ENCODE measurements around the gene SF3B2. TPM values are rescaled to one million over a fixed set of nuclear protein-coding genes. Genes with fewer than 3 reads are reported as not detected.
A peak's percentile ranks its signal among the peaks of the same experiment; 100 is the strongest.

SF3B2 gene
- total RNA-seq, 5 donors from 2014 or later (not counting 1 experiment from before 2014, with no cell fraction given), result 189 to 264 (median 224) TPM

DNA sequence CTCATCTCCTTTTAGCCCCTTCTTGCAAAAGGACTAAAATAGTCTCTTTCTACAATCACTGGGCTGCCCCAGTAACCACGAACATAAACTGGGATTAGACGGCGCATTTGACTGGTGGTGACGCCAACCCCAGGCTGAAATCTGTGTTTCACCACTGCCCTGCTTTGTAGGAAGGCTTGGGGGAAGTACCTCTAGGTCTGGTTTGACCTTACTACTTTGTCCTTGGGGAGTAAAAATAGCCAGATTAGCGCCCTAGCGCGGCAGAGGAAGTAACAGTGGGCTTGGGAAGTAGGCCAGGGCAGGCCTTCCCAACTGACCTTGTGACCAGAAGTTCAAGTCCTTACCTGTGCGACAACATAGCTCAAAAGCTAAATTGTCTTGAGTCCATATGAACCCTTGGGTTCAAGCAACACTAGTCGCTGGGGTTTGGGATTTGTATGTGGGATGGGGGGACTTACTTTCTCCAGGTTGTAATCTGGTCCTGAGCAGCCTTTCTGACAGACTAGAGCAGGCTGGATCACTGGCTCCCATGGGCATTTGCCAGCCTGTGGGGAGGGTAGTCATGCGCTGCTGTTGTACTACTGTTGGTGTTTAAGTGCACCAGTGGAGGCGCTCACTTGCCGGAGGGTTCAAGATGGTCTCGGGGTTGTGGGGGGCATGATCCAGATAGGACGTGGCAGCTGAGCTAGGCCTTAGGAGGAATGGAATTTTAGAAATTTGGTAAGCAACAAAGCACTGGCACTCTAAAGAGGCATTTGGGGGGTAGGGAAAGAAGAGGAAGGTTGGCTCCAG is 17.0 kb downstream of the SF3B2 start:
- peak overlapping the region; percentile 20 to 37 for H3K4me3 ChIP-seq (ENCODE audit: control insufficient read depth in 1 of 2, extremely low read depth in 1 of 2, low read length in 1 of 2)
- Mint-ChIP-seq H3K27ac (peak overlapping the region; percentile 94 to 97), H3K36me3 (peaks cover 55% of the 10 kb centered on the region), H3K27me3 (no peaks in the 10 kb centered on the region), H3K4me3 (peak overlapping the region; percentile 85 to 87 (median 86)), H3K9me3 (peaks cover 0 to 2% (median 0%) of the 10 kb centered on the region in 3 donors), H3K4me1 (peaks cover 54 to 74% (median 71%) of the 10 kb centered on the region in 3 donors)
- H3K36me3 ChIP-seq (ENCODE audit: control insufficient read depth in 2 of 2, extremely low read depth in 1 of 2, insufficient read depth in 1 of 2, low read length in 1 of 2), result peaks cover 5 to 50% of the 10 kb centered on the region in 2 donors
- H3K9me3 ChIP-seq, result no peaks in the 10 kb centered on the region
- peak in 17 of 35 experiments; percentile 13 to 52 (median 36) for DNase-seq
- CTCF ChIA-PET, result interaction anchor here (0.6 to 4.9 kb wide), 21 partner anchors 11 to 1751 kb away, joined by 3 to 36 read pairs (median 4); partner anchors contain the start of gene SF3B2 (in 1 of the 2)
- 49% methylated on average over 10 of the region's 14 CpGs for WGBS (ENCODE audit: insufficient coverage)
- POLR2A ChIA-PET, result interaction anchor here (0.6 to 1.2 kb wide), 3 partner anchors 12 to 66 kb away, joined by 3 to 4 read pairs (median 3); no protein-coding TSS in a partner anchor
- no peaks in the 10 kb centered on the region for H3K27me3 ChIP-seq (replicated peaks in 1 of 2; ENCODE audit: control insufficient read depth in 2 of 2, extremely low read depth in 1 of 2, insufficient read depth in 2 of 2, low read length in 1 of 2)
- peak overlapping the region; percentile 81 for H3K27ac ChIP-seq (ENCODE audit: low read length)
- H3K4me1 ChIP-seq (ENCODE audit: control insufficient read depth in 1 of 2, extremely low read depth in 1 of 2, insufficient read depth in 2 of 2, low read length in 2 of 2), result peaks cover 22 to 40% of the 10 kb centered on the region in 2 experiments
- ATAC-seq (replicated peaks in 1 of 4), result peak; percentile 1 to 22 (median 4)

GRCh38 chr11:66069715-66070603 is 17.8 kb downstream of the SF3B2 start, which contains the start of gene PACS1:
PACS1 (plus strand) TSS chr11:66070272; CDS start chr11:66070487, 215 bp downstream.
- peak within 1 kb of the TSS; percentile 93 to 98 (median 97) for H3K4me3 Mint-ChIP-seq
- no peaks in the 10 kb centered on the region for H3K27me3 Mint-ChIP-seq
- peaks cover 0 to 2% (median 0%) of the 10 kb centered on the region in 3 donors for H3K9me3 Mint-ChIP-seq
- Histone ChIP-seq H3K36me3 (ENCODE audit: control insufficient read depth in 2 of 2, extremely low read depth in 1 of 2, insufficient read depth in 1 of 2, low read length in 1 of 2) (peaks cover 5 to 49% of the 10 kb centered on the region in 2 donors), H3K4me1 (ENCODE audit: control insufficient read depth in 1 of 2, extremely low read depth in 1 of 2, insufficient read depth in 2 of 2, low read length in 2 of 2) (peaks cover 24 to 42% of the 10 kb centered on the region in 2 experiments), H3K9me3 (no peaks in the 10 kb centered on the region), H3K4me3 (ENCODE audit: control insufficient read depth in 1 of 2, extremely low read depth in 1 of 2, low read length in 1 of 2) (peak within 1 kb of the TSS; percentile 81 to 91), H3K27me3 (replicated peaks in 1 of 2; ENCODE audit: control insufficient read depth in 2 of 2, extremely low read depth in 1 of 2, insufficient read depth in 2 of 2, low read length in 1 of 2) (no peaks in the 10 kb centered on the region), H3K27ac (ENCODE audit: low read length) (peak within 1 kb of the TSS; percentile 81)
- DNase-seq, result peak; percentile 47 to 90 (median 67)
- peak; percentile 71 to 78 (median 74) for ATAC-seq (replicated peaks in 1 of 4)
- peak within 1 kb of the TSS; percentile 97 for H3K27ac Mint-ChIP-seq
- peaks cover 52% of the 10 kb centered on the region for H3K36me3 Mint-ChIP-seq
- WGBS (ENCODE audit: insufficient coverage), result under 1% methylated on average over 120 of the region's 120 CpGs
- ChIA-PET POLR2A (interaction anchor here (0.6 kb wide), 2 partner anchors 11 to 12 kb away, joined by 3 read pairs; no protein-coding TSS in a partner anchor), CTCF (interaction anchor here (0.6 to 4.9 kb wide), 13 partner anchors 9 to 1752 kb away, joined by 3 to 36 read pairs (median 5); no protein-coding TSS in a partner anchor)
- H3K4me1 Mint-ChIP-seq, result peaks cover 59 to 75% (median 74%) of the 10 kb centered on the region in 3 donors

GRCh38 chr11:66070604-66071380 is 18.6 kb downstream of the SF3B2 start:
- WGBS (ENCODE audit: insufficient coverage), result 1% methylated on average over 43 of the region's 60 CpGs
- H3K9me3 Mint-ChIP-seq, result no peaks in the 10 kb centered on the region
- peak overlapping the region; percentile 91 to 97 for H3K27ac Mint-ChIP-seq
- H3K36me3 Mint-ChIP-seq, result peaks cover 46% of the 10 kb centered on the region
- H3K27ac ChIP-seq (ENCODE audit: low read length), result peak overlapping the region; percentile 42
- DNase-seq (peak in 9 of 35 experiments; percentile 10 to 44 (median 25)), ATAC-seq (replicated peaks in 1 of 4) (peak; percentile 4 to 25 (median 14))
- peaks cover 63 to 79% (median 76%) of the 10 kb centered on the region in 3 donors for H3K4me1 Mint-ChIP-seq
- no peaks in the 10 kb centered on the region for H3K9me3 ChIP-seq
- ChIA-PET CTCF (interaction anchor here (1.0 to 4.9 kb wide), 5 partner anchors 8 to 45 kb away, joined by 3 to 36 read pairs (median 5); no protein-coding TSS in a partner anchor), POLR2A (interaction anchor here in 1 of 2 donors (0.8 kb wide), 1 partner anchor 11 kb away, joined by 3 read pairs; no protein-coding TSS in a partner anchor)
- peaks cover 24 to 45% of the 10 kb centered on the region in 2 experiments for H3K4me1 ChIP-seq (ENCODE audit: control insufficient read depth in 1 of 2, extremely low read depth in 1 of 2, insufficient read depth in 2 of 2, low read length in 2 of 2)
- H3K36me3 ChIP-seq (ENCODE audit: control insufficient read depth in 2 of 2, extremely low read depth in 1 of 2, insufficient read depth in 1 of 2, low read length in 1 of 2), result peaks cover 8 to 48% of the 10 kb centered on the region in 2 donors
- H3K4me3 ChIP-seq (ENCODE audit: control insufficient read depth in 1 of 2, extremely low read depth in 1 of 2, low read length in 1 of 2), result peak overlapping the region; percentile 81 to 91
- H3K4me3 Mint-ChIP-seq, result peak overlapping the region; percentile 93 to 98 (median 97)
- H3K27me3 ChIP-seq (replicated peaks in 1 of 2; ENCODE audit: control insufficient read depth in 2 of 2, extremely low read depth in 1 of 2, insufficient read depth in 2 of 2, low read length in 1 of 2), result no peaks in the 10 kb centered on the region
- H3K27me3 Mint-ChIP-seq, result no peaks in the 10 kb centered on the region

DNA sequence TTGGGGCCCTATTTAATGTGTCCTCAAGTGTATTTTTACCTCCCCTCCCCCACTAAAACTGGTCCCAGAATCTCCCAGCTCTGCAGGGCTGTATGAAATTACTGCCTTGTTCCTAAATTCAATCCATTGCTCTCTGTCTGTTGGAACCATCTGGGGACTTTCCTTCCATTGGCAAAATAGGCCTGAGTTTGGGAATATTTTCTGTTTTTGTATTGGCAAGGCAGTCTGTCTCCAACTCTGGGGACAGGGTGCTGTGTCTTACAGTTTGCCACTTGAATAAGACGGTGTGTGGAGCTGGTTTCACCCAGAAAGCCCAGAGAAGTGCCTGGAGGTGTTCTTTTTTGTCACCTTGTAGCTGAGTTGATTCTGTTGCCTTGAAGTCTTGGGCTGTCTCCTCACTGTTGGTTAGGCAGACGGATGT is 19.2 kb downstream of the SF3B2 start:
- Histone ChIP-seq H3K27me3 (replicated peaks in 1 of 2; ENCODE audit: control insufficient read depth in 2 of 2, extremely low read depth in 1 of 2, insufficient read depth in 2 of 2, low read length in 1 of 2) (no peaks in the 10 kb centered on the region), H3K4me1 (ENCODE audit: control insufficient read depth in 1 of 2, extremely low read depth in 1 of 2, insufficient read depth in 2 of 2, low read length in 2 of 2) (peaks cover 24 to 48% of the 10 kb centered on the region in 2 experiments), H3K4me3 (ENCODE audit: control insufficient read depth in 1 of 2, extremely low read depth in 1 of 2, low read length in 1 of 2) (peak overlapping the region; percentile 81 to 91), H3K9me3 (no peaks in the 10 kb centered on the region), H3K36me3 (ENCODE audit: control insufficient read depth in 2 of 2, extremely low read depth in 1 of 2, insufficient read depth in 1 of 2, low read length in 1 of 2) (peaks cover 10 to 47% of the 10 kb centered on the region in 2 donors), H3K27ac (ENCODE audit: low read length) (peak overlapping the region; percentile 42)
- Mint-ChIP-seq H3K36me3 (peaks cover 46% of the 10 kb centered on the region), H3K4me1 (peaks cover 67 to 82% (median 77%) of the 10 kb centered on the region in 3 donors), H3K9me3 (no peaks in the 10 kb centered on the region), H3K27ac (peak overlapping the region; percentile 91 to 97), H3K4me3 (peak overlapping the region; percentile 93 to 98 (median 97)), H3K27me3 (no peaks in the 10 kb centered on the region)
- ATAC-seq (replicated peaks in 1 of 4), result peak; percentile 7 to 32 (median 9)
- POLR2A ChIA-PET, result interaction anchor here (0.8 kb wide), 2 partner anchors 10 to 45 kb away, joined by 3 read pairs; no protein-coding TSS in a partner anchor
- 0% methylated on average over 1 of the region's 2 CpGs for WGBS (ENCODE audit: insufficient coverage)
- CTCF ChIA-PET, result interaction anchor here in 1 of 2 donors (1.0 to 4.9 kb wide), 3 partner anchors 9 to 45 kb away, joined by 3 to 36 read pairs (median 5); no protein-coding TSS in a partner anchor
- DNase-seq, result peak in 13 of 35 experiments; percentile 11 to 57 (median 27)

GRCh38 chr11:66072081-66072480 is 19.9 kb downstream of the SF3B2 start:
- CTCF ChIA-PET, result interaction anchor here in 1 of 2 donors (0.6 to 4.9 kb wide), 4 partner anchors 8 to 607 kb away, joined by 4 to 36 read pairs (median 5); no protein-coding TSS in a partner anchor
- WGBS (ENCODE audit: insufficient coverage), result no CpG with 5 or more reads among the region's 3 CpGs
- POLR2A ChIA-PET, result interaction anchor here (0.7 to 0.8 kb wide), 2 partner anchors 18 to 44 kb away, joined by 3 to 4 read pairs; no protein-coding TSS in a partner anchor
- Histone ChIP-seq H3K4me1 (ENCODE audit: control insufficient read depth in 1 of 2, extremely low read depth in 1 of 2, insufficient read depth in 2 of 2, low read length in 2 of 2) (peaks cover 24 to 55% of the 10 kb centered on the region in 2 experiments), H3K27me3 (replicated peaks in 1 of 2; ENCODE audit: control insufficient read depth in 2 of 2, extremely low read depth in 1 of 2, insufficient read depth in 2 of 2, low read length in 1 of 2) (no peaks in the 10 kb centered on the region), H3K9me3 (no peaks in the 10 kb centered on the region), H3K4me3 (ENCODE audit: control insufficient read depth in 1 of 2, extremely low read depth in 1 of 2, low read length in 1 of 2) (peak overlapping the region; percentile 81 to 91), H3K36me3 (ENCODE audit: control insufficient read depth in 2 of 2, extremely low read depth in 1 of 2, insufficient read depth in 1 of 2, low read length in 1 of 2) (peaks cover 11 to 47% of the 10 kb centered on the region in 2 donors), H3K27ac (ENCODE audit: low read length) (peak overlapping the region; percentile 42)
- no peaks in the 10 kb centered on the region for H3K9me3 Mint-ChIP-seq
- H3K27me3 Mint-ChIP-seq, result no peaks in the 10 kb centered on the region
- peaks cover 68 to 80% (median 76%) of the 10 kb centered on the region in 3 donors for H3K4me1 Mint-ChIP-seq
- ATAC-seq (replicated peaks in 1 of 4) (no peak), DNase-seq (no peak)
- H3K36me3 Mint-ChIP-seq, result peaks cover 46% of the 10 kb centered on the region
- H3K27ac Mint-ChIP-seq, result peak overlapping the region; percentile 91 to 97
- peak overlapping the region; percentile 93 to 98 (median 97) for H3K4me3 Mint-ChIP-seq

Data from T-cell (primary cell).